Right hindlimb (tissue), 1 donor: ENCODE measurements around the gene DAZ3.
"Not testable (repeated sequence)": the region's sequence is repeated elsewhere in the genome, so short reads cannot be mapped to it uniquely, and the experiment has no call there.

Source experiments
- DNase-seq: peaks from one replicate; pipeline ENCODE4 v3.0.0-alpha.2; 2018

The DAZ3 gene

DNA sequence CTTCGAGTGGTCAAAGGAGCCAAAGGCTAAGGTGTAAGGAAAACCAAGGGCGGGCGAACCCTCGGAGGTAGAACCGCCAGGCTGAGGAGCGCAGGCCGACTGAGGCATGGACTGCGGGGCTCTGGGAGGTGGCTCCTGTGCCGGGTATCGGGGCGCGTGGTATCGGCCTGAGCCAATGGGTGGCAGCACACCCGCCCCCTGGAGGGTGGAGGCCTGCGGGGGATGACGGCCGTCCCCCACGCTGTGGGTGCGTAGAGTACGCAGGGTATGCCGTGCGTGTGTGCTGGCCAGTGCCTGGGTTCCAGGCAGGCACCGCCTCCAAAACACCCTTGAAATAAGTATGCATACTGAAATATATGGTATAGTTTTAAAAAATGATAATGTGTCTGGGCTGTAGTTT lies at the start of gene DAZ3:
Gene DAZ3 (minus strand): TSS at position 101 of the 400 bp plus-strand sequence. CDS start 208 bp downstream, outside the sequence.
- not testable (repeated sequence) for DNase-seq

DNA sequence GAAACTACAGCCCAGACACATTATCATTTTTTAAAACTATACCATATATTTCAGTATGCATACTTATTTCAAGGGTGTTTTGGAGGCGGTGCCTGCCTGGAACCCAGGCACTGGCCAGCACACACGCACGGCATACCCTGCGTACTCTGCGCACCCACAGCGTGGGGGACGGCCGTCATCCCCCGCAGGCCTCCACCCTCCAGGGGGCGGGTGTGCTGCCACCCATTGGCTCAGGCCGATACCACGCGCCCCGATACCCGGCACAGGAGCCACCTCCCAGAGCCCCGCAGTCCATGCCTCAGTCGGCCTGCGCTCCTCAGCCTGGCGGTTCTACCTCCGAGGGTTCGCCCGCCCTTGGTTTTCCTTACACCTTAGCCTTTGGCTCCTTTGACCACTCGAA lies 20.4 kb upstream of the DAZ3 start, which contains the start of gene DAZ4:
Gene DAZ4 (plus strand): TSS at position 301 of the 400 bp plus-strand sequence. CDS start 208 bp downstream, outside the sequence.
- not testable (repeated sequence) for DNase-seq

- DNase-seq = not testable (repeated sequence)
Observed at GRCh38 chrY:24825069-24825468, 11.9 kb upstream of the DAZ3 start.

DNA sequence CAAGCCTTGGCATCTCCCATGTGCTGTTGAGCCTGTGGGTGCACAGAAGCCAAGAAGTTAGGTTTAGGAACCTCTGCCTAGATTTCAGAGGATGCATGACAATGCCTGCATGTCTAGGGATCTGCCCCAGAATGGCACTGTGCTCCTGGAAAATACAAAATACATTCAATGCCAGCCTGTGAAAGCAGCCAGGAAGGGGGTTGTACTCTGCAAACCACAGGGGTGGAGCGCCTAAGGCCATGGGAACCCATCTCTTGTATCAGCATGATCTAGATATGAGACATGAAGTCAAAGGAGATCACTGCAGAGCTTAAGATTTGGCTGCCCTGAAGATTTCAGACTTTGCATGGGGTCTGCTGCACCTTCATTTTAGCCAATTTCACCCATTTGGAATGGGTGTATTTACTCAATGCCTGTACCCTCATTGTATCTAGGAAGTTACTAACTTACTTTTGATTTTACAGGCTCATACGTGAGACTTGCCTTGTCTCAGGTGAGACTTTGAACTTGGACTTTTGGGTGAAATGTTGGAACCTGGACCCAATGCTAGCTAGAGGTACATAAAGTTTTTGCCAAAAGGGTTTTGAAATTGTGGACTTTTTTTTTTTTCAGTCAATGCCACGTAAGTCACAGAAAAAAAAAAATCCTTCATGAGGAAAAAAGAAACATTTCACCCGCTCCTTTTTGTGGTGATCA lies 11.1 kb upstream of the DAZ3 start:
- DNase-seq = not testable (repeated sequence)

- not testable (repeated sequence) for DNase-seq
Observed at GRCh38 chrY:24821836-24822235, 8.6 kb upstream of the DAZ3 start.
